Medulla oblongata (tissue), 1 donor: Measurements from ENCODE around the gene SPANXC.
"Not testable (repeated sequence)": the region's sequence is repeated elsewhere in the genome, so short reads cannot be mapped to it uniquely, and the experiment has no call there.

Experiments used
- DNase-seq: peaks from one replicate; pipeline ENCODE4 v3.0.0-alpha.2; 2015; ENCODE audit errors: extremely low spot score

The SPANXC gene

GRCh38 chrX:141242417-141242816 is at the start of gene SPANXC:
Gene SPANXC, minus strand, starts transcription at chrX:141242517. Its CDS starts 60 bp downstream, at chrX:141242457.
- not testable (repeated sequence) for DNase-seq

GRCh38 chrX:141279476-141279875 is 37.2 kb upstream of the SPANXC start:
- peak; percentile 2 for DNase-seq

GRCh38 chrX:141278306-141278705 is 36.0 kb upstream of the SPANXC start:
- peak; percentile 54 for DNase-seq

GRCh38 chrX:141258080-141258479 is 15.8 kb upstream of the SPANXC start:
- no peak for DNase-seq

GRCh38 chrX:141221611-141222010 is 20.7 kb downstream of the SPANXC start:
- DNase-seq: no peak

- DNase-seq: no peak
Measured at GRCh38 chrX:141220342-141221008, 21.8 kb downstream of the SPANXC start.

GRCh38 chrX:141214196-141214595 is 28.1 kb downstream of the SPANXC start:
- DNase-seq: no peak

- no peak for DNase-seq
Measured at GRCh38 chrX:141201962-141202361, 40.4 kb downstream of the SPANXC start.
